HG03575 (cell line): Measurements from ENCODE around the gene TRIM2.

Experiments used
- ATAC-seq: cut with Tn5 transposase; IDR thresholded peaks from one replicate; pipeline ENCODE4 v1.9.1; 2021; ENCODE audit not compliant: unreplicated experiment, insufficient number of reproducible peaks, low FRiP score; ENCODE audit errors: extremely low read depth

Gene TRIM2

DNA sequence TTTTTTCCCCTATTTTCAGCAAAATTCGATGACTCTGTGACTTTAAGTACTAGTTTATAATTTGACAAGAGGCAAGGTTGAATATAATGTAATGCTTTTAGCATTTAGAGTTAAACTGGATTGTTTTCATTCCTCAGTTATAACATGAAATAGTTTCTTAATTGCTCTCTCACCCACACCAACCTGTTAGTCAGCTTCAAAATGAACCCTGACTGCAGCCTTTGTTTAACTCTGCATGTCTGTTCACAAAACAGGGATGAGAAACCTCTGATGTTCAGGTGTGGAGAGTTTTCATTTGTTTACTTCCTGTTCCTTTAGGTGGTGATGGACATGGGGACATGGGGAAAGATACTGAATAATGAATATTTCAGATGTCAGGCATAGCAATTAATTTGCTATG lies 90.4 kb downstream of the TRIM2 start:
- no peak for ATAC-seq

DNA sequence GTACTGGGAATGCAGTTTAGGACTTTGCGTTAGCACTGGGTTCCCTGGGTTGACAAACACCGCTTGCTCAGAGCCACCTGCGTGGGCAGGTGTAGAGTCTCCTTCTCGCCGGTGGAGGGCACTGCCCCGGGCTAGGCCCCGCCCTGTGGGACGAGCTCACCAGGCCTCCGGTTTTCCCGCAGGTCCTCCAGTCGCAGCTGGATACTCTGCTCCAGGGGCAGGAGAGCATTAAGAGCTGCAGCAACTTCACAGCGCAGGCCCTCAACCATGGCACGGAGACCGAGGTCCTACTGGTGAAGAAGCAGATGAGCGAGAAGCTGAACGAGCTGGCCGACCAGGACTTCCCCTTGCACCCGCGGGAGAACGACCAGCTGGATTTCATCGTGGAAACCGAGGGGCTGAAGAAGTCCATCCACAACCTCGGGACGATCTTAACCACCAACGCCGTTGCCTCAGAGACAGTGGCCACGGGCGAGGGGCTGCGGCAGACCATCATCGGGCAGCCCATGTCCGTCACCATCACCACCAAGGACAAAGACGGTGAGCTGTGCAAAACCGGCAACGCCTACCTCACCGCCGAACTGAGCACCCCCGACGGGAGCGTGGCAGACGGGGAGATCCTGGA lies 91.0 kb downstream of the TRIM2 start:
- no peak for ATAC-seq

DNA sequence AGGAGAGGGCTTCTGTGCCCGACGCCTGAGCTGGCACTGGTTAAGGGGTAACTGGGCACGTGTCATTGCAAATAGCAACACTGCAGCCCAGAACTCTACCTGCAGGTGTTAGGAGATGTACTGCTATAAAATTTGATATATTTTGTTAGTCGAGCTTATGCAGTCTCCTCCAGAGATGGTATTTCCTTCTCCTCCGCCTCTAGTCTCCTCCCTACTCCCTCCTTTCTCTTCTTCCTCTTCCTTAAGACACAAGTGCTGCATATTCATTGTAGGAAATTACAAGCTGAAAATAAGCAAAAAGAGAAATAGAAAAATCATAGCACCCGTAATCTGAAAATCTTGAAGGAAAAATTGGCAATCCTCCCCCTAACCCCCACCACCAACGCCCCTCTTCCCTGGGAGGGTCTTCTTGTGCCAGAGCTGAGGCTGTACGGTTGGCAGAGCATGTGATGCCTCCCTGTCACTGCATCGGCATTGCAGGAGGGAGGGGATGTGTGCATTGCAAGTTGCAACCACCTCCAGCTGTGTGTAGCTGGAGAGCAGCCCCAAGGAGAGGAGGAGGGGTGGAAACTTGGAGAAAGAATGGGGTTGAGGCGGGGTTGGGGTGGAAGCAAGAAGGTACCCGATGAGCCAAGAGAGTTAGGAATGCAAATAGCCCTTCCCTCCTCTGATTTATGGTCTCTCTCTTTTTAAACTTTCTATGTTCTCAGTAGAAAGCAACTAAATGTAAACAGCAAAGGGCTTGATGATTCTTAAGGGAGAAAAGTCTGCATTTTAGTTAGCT lies 92.0 kb downstream of the TRIM2 start:
- ATAC-seq: no peak

DNA sequence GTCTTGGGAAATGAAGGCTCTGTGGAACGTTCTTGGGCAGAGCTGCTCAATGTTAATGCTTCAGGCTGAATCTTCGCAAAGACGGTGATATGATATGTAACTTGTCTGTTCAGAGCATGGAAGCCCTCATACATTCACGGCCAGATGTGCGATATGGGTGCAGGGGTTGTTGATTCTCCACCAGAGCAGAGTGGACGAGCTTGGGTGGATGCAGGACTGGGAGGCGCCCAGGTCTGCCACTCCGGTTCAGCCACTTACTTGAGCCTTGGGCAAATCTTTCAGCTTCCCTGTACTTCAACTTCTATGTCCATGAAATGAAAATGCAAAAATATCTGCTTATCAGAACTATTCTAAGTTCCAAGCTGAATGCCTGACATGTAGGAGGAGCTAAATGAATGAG lies 92.9 kb downstream of the TRIM2 start:
- no peak for ATAC-seq

DNA sequence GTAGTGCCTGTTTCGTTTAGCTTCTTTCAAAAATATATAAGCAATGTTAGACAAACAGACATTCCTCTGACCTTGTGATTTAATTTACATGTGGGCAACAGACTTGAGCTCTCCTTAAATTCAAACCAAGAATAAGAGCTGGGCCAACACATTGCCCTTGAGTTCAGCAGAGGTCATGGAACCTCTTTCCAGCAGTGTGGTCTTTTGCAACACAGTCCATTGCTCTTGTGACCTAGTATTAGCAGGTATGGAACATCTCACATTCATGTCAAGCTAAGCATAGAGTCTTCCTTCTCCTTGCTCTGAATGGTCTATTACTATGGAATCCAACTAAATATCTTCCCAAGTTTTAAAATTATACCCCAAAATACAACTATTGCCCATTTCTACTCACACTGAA lies 106.5 kb downstream of the TRIM2 start:
- ATAC-seq: no peak

DNA sequence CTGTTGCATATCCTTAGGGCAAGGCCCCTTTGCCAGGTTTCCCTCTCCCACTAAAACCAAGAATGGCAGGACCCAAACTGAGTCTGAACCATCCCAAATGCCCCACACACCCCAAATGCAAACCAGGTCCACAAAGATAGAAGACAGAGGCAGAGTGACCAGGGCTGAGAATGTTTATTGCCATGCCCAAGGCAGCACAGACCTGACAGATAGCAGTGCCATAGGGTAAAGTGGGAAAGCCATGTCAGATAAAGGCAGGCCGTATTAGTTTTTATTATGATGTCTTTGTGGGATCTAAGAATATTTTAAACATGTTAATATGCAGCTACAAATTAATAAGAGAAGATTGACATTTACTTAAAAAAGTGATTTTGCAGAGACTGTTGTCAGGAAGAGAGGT lies 110.7 kb downstream of the TRIM2 start:
- ATAC-seq: no peak

DNA sequence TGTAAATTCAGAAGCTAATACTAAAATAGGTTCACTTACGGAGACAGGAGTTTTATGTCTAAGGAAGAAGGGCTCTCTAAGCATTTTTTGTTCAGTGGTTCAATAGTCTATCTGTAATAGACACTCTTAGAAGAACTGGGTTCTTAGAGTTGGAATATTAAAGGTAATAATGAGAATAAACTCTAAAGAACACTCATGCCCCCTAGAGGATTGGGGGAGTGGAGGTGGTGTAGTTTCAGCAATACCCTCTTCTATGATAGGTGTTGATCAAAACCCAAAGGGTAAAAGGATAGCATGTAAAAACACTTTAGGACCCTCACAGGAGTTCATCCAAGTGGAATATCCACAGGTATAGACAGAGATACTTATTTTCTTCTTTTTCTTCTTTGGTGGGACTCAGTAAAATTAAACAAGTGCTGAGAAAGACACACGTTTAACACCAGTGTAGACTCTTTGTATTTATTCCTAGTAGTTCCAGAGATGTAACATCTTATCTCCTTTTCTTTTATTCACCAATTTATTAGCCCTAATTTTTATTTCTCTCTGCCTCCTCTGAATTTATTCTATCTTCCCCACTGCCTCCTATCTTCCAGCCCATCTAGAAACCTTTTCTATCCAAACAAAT lies 114.6 kb downstream of the TRIM2 start:
- no peak for ATAC-seq

DNA sequence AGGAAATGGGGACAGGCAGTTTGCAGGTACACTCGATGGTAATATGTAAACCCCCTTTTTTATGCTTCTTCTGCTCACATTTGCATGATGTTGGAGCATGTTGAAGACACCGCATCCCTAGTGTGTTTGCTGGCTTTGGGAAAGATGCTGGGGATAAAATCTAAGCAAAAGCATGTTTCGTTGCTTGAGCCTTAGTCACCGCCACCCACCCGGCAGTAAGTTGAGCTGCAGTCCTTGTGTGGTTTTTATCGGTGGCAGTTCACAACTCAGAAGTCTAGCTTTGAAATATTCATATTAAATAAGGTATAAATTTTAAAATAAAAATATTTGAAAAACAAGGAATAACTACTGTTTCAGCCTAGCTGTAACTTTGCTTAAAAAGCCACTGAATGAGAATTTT lies 118.5 kb downstream of the TRIM2 start:
- no peak for ATAC-seq

DNA sequence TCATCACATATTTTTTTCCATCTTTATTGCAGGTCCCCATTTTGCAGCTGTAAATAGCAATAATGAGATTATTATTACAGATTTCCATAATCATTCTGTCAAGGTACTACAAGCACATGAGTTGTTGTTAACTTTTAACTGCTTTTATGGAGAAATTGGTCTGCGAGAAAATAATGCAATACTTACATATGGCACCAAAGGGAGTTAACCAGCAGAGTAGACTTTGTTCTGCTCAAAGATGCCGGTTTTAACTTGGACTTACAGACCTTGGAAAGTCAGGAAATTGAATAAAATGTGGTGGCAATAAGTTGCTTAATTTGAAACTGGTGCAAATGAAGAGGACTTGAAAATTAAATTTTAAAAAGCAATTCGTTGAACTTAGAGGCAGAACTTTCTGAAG lies 119.8 kb downstream of the TRIM2 start:
- ATAC-seq: no peak

DNA sequence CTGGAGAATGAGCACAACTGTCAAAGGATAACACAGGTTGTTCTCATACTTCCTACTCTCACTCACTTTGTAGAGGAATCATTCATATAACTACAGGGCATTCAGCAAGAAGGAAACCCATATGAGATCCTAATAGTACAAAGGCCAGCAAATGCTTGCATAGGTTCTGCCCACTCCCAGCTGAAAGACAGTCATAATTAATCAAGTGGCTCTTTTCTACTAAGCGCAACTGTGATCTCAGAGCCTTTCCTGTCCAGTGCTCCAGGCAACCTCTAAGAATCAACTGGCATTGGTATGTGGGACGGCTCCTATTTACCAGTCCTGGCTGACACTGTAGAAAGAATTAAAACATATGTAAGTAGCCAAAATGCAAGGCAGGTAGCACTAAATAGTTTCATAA lies 121.3 kb downstream of the TRIM2 start:
- no peak for ATAC-seq

DNA sequence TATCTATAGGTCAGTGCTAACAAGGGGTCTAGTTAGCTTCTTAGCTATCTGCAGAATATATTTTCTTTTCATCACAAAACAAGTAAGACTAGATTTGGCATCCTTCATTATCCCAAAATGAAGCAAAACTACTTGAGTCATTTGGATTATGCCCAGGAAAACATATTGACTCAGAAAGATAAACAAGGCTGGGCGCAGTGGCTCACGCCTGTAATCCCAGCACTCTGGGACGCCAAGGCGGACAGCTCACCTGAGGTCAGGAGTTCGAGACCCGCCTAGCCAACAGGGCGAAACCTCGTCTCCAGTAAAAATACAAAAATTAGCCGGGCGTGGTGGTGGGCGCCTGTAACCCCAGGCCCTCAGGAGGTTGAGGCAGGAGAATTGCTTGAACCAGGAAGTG lies 122.3 kb downstream of the TRIM2 start:
- no peak for ATAC-seq

DNA sequence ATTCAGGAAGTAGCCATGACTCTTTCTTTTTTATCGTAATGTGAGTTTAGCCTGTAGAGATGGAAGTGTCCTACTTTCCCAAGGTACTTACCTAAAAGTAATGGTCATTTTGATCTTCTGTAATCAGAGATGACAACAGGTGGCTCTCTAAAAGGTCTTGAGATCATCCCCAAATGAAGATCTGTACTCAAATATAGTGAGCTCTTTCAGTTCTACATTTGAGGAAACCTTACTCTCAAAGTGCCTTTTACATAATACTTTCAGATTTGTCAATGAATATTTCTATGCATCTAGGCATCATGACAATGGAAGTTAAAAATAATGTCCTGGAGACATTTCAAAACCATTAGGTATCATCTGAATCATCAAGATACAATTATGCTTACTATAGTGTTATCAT lies 123.0 kb downstream of the TRIM2 start:
- ATAC-seq: no peak

DNA sequence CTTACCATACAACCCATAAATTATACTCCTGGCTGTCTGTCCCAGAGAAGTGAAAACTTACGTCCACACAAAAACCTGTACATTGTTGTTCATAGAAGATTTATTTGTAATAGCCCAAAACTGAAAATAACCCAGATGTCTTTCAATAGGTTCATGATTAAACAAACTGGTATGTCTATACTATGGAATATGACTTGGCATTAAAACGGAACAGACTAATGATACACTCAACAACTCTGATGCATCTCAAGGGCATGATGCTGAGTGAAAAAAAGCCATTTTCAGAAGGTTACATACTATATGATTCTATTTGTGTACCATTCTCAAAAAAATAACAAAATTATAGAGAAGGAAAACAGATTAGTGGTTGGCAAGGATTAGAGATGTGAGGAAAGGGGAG lies 128.7 kb downstream of the TRIM2 start:
- no peak for ATAC-seq

DNA sequence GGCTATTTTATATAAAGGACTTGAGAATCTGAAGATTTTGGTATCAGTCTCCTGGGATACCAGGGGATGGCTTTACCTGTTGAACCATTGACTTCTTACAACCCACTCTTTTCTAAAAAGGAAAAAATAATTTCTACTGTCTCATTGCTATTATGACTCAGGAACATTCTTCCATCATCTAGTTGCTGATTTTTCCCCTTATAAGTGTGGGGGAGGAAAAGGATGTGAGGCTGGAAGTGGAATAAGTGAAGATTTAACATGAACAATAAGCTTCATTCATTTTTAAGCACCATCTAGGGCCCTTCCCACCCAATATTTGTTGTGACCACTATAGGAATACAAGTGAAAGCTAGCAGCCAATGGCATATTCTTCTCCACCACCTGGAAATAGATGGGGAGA lies 129.6 kb downstream of the TRIM2 start:
- ATAC-seq: no peak

DNA sequence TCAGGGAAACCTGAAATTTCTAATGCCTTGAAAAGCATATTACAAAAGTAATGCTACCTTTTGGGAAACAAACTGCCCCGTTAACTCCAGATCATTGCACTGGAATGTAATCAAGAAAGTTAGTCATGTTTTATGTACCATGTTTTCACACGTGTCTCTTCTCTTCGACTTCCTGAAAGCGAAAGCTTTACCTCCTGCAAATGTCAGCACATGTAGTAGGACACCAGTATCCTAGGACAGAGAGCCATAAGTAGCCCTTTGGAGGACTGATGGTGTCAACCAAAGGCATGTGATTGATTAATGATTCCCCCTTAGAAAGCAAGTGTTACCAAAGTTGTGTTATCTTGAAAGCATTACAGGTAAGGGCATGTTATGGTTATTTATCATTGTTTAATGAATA lies 131.4 kb downstream of the TRIM2 start:
- ATAC-seq: no peak

DNA sequence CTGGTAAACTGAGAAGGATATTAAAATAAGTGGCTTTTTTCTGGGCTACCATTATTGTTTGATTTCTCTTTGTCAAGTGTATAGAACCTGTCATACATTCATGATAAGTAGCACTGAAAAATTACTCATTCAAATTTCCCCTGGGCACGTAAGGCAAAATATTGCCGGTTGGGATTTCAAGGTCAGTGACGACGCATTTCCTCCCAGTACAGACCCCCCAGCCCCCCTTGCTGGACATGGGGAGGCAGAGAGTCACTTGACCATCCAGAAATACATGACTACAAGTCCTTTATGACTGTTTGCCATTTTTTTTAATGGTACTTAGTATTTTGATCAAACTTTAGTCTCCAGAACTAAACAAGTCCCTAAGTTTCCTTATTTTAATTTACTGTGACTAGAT lies 133.4 kb downstream of the TRIM2 start:
- ATAC-seq: no peak

DNA sequence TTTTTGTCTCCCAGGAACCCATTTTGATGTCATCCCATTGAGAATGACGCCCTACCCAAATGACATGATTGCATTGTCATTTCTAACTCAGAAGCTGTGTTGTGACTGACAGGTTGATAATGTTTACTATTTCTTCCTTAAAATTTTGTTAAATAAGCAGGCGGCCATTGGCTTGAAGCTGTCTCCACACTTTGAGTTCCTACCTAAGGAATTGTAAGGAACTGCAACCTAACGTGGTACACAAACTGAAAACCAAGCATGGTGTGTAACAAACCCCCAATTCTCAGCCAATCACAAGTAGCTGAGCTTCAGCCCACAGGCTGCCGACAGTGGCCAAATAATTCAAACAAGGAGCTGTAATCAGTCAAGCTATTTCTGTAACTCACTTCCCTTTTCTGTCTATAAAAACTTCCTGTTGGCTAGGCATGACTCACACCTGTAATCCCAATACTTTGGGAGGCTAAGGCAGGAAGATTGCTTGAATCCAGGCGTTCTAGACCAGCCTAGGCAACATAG lies 137.4 kb downstream of the TRIM2 start:
- no peak for ATAC-seq

DNA sequence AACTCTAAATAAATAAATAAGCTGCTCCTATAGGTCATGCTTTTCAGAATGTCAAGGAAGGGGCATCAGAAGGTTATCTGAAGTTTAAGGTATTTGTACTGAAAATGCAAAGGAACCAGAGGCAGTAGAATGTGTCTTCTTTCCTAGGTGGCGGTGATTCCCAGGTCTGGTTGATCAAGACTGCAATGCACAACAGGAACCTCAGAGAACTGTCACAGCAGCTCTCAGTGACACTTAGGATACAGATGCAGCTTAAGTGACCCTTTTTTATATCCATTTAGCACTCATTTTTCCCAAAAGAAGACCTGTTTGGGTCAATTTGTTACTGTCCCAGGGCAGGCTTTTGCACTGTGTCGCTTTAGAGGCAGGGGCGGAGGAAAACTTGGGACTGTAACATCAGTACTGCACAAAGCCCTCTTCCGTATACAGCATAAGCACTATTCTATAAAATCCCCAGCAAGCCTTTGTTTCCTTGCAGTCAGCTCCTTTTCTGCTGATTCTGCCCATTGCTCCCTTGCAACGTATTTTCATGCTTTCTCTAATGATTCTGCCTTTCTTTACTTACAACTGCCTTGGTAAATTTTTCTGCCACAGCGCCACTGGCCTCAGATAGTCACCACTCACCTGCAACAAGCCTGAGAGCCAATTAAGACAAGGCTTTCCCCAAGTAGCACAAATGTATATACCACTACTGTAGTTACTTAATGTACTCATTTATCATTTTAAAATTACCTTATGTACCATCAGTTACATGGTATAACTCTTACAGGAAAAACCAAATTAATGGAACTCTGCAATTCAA lies 138.7 kb downstream of the TRIM2 start:
- ATAC-seq: no peak

DNA sequence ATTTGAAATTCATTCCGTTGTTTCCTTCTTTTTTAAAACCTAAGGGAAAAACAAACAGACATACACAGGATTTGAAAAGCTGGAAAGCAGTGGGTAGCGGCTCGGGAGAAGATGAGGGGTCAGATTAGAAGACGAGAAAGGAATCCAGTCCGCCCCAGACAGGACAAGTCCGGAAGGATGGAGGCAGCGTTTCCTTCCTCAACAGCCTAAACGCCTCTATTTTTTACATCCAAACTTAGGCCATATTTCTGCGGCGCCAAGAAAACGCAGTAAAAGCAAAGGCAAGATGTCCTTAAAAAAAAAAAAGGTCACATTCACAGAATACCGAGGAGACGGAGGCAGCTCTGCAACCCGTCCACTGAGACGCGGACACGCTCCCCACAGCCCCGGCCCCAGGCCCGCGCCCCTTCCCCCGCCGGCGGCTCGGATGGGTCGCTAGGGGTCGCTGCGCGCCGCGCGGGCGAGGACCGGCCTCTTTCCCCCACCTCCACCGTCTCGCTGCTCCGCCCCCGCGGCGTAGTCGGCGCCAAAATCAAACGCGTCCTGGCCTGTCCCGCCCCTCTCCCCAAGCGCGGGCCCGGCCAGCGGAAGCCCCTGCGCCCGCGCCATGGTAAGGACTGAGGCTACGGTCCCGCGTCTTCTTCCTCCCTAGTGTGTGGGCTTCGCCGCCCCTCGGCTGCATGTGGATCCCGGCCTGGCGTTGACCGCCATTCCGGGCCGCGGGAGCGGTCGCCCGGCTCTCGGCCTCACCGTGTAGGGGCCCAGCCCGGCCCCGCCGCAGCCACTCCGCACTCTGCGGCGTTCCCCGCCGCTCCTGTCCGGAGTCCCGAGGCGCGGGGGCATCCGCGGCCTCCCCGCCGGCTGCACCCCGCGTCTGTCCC lies 140.1 kb downstream of the TRIM2 start, which contains the start of gene MND1:
TSS of gene MND1 (plus strand) at position 558 of the 881 bp plus-strand sequence. CDS start at position 608, 50 bp downstream.
- ATAC-seq: peak; percentile 41
